ENCODE measurements around the gene SAP30. TPM values are rescaled to one million over a fixed set of nuclear protein-coding genes. Genes with fewer than 3 reads are reported as not detected.

The SAP30 gene
- total and polyA plus RNA-seq, 9 of the 15 experiments (the other 6 are each of a cell fraction or from before 2014, with no cell fraction given): 5.9 to 51.1 (median 32.6) TPM

DNA sequence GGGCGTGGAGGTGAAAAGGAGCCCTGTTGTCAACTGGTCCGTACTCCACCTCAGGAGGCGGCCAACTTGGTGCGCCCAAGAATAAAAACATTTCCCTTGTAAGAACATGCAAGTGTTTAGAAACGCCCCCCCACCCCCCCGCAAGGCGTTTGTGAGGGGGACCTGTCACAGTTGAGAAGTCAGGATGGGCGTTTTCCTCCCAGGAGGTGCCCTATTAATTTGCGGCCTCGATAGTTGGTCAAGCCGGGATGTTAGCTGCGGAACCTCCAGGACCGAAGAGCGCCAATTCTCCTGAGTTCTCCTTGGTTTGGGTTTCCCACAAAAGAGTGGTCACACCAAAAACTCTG is 651 bp upstream of the SAP30 start:
- 0% methylated on average over 13 of the region's 14 CpGs for WGBS (ENCODE audit: insufficient coverage, low coverage, missing lambda C conversion rate)
- ChIA-PET CTCF (ENCODE audit: low intra/inter-chr PET ratio) (no interaction called here), POLR2A (interaction anchor here (1.0 to 7.6 kb wide), 3 partner anchors 15 to 37 kb away, joined by 3 to 123 read pairs (median 3); partner anchors contain the start of gene HMGB2)
- DNase-seq (ENCODE audit: extremely low read depth in 1 of 4, low spot score in 3 of 4): peak; percentile 23 to 66 (median 46)
- no peaks in the 10 kb centered on the region for H4K20me1 ChIP-seq (replicated peaks; ENCODE audit: control insufficient read depth, insufficient read depth, low read length)
- intact Hi-C loops (cut with micrococcal nuclease) (loop anchor here (2.0 to 5.0 kb wide), 2 partner anchors 47 to 88 kb away; no protein-coding TSS in a partner anchor), in situ Hi-C loops (cut with MboI) (no loop called here)
- H3K4me1 ChIP-seq (replicated peaks in 1 of 2; ENCODE audit: control insufficient read depth in 2 of 2, insufficient read depth in 2 of 2, low read length in 2 of 2): peaks cover 3 to 6% of the 10 kb centered on the region in 2 experiments; a peak in 3 of 5 replicates
- H2AFZ ChIP-seq (ENCODE audit: low read depth, low read length): peak overlapping the region; percentile 94
- H3K9ac ChIP-seq (ENCODE audit: insufficient read depth in 1 of 2, low read depth in 2 of 2, low read length in 2 of 2): peak overlapping the region; percentile 92 to 96
- H3K79me2 ChIP-seq (ENCODE audit: control insufficient read depth, insufficient read depth, low read length): peaks cover 46% of the 10 kb centered on the region
- no peaks in the 10 kb centered on the region for H3K9me1 ChIP-seq (ENCODE audit: control insufficient read depth, insufficient read depth, low read length)
- H3K4me2 ChIP-seq (ENCODE audit: insufficient read depth, low read length): peak overlapping the region; percentile 94
- peaks cover 13% of the 10 kb centered on the region for H3K36me3 ChIP-seq (ENCODE audit: control insufficient read depth, insufficient read depth, low read length)
- FAIRE-seq: no peak
- H3K27me3 ChIP-seq (ENCODE audit: control insufficient read depth in 2 of 2, insufficient read depth in 2 of 2, low read length in 2 of 2): no peaks in the 10 kb centered on the region
- peak overlapping the region; percentile 81 for H3K4me3 ChIP-seq
- BruUV-seq (replicated peaks): TSS peak; percentile 69
- peak; percentile 21 for ATAC-seq
- no peaks in the 10 kb centered on the region for H3K9me3 ChIP-seq (replicated peaks; ENCODE audit: control insufficient read depth, insufficient read depth, low read depth, low read length)
- H3K27ac ChIP-seq (ENCODE audit: extremely low read depth, low read depth, low read length): peak overlapping the region; percentile 94
- TF ChIP-seq ZNF197 (CRISPR knock-in tag; IDR thresholded peaks at IDR 0.05; ENCODE audit: low read depth) (0 out of 2 replicates have a peak, but pooled peaks have one; percentile 10), TAF1 (IDR thresholded peaks at IDR 0.05; ENCODE audit: control insufficient read depth, extremely low read depth, insufficient read depth, low read length, severe bottlenecking) (peak; percentile 1), POLR2A (conservative IDR thresholded peaks at IDR 0.05) (no peak), DDX20 (tag; IDR thresholded peaks at IDR 0.05; ENCODE audit: low read depth) (no peak), ZKSCAN1 (IDR thresholded peaks at IDR 0.05; ENCODE audit: low read depth, low read length) (no peak), ZNF589 (CRISPR knock-in tag; IDR thresholded peaks at IDR 0.05; ENCODE audit: low read depth) (no peak), GTF2E2 (tag; IDR thresholded peaks at IDR 0.05) (no peak), CHD4 (IDR thresholded peaks at IDR 0.05; ENCODE audit: insufficient read depth, insufficient replicate concordance, low read depth, low read length, poor library complexity, severe bottlenecking) (no peak), GTF3C2 (IDR thresholded peaks at IDR 0.05; ENCODE audit: borderline replicate concordance, extremely low read depth, insufficient read length) (no peak), RBFOX2 (IDR thresholded peaks at IDR 0.05; ENCODE audit: low read depth, low read length) (0 out of 2 replicates have a peak, but pooled peaks have one; percentile 6), E2F8 (IDR thresholded peaks at IDR 0.05; ENCODE audit: low read depth, partially characterized antibody) (no peak)
- TF ChIP-seq, protein P1, sequence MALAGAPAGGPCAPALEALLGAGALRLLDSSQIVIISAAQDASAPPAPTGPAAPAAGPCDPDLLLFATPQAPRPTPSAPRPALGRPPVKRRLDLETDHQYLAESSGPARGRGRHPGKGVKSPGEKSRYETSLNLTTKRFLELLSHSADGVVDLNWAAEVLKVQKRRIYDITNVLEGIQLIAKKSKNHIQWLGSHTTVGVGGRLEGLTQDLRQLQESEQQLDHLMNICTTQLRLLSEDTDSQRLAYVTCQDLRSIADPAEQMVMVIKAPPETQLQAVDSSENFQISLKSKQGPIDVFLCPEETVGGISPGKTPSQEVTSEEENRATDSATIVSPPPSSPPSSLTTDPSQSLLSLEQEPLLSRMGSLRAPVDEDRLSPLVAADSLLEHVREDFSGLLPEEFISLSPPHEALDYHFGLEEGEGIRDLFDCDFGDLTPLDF (CRISPR knock-in tag; IDR thresholded peaks at IDR 0.05): no peak
